ENCODE measurements around the gene P2RY2.
"Not testable (repeated sequence)": the region's sequence is repeated elsewhere in the genome, so short reads cannot be mapped to it uniquely, and the experiment has no call there.

P2RY2 gene

DNA sequence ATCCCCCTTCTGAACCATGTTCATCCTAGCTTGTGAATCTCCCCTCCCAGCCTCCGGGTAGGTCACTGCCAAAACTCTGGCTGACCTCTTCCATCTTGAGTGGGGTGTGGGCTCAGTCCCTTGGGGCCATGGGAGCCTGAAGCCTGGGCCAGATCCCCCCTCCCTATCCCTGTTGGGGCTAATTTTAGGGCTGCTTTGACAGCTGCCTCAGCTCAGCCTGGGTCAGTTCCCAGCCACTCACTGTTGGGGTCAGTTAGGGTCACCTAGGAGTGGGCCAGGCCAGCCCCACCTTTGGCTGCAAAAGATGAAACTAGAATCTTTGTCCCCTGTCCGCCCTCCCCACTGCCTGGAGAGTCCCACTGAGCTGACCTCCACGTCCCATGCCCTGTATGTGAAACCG, 29.8 kb upstream of the P2RY2 start:
- no peak for DNase-seq (ENCODE audit: low spot score)

DNA sequence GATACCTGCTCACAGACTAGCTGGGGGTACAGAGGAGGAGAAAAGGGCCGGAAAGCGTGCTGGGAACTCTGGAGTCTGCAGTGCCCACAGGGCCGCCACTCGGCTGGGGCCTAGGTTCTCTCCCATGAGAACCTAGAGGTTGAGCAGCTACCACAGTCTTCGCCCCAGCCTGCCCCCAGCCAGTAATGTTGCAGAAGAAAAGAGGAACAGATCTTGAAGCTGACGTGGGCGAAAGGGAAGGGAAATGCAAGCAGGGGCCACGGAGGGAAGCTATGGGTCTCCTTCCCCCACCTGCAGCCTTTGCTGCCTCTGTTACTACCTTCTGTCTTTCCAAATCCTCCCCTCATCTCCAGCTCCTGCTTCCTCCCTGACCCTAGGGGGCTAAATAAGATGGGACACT, 28.8 kb upstream of the P2RY2 start:
- no peak for DNase-seq (ENCODE audit: low spot score)

- DNase-seq (ENCODE audit: low spot score) = no peak
Measured at GRCh38 chr11:73189723-73190556, 28.1 kb upstream of the P2RY2 start.

DNA sequence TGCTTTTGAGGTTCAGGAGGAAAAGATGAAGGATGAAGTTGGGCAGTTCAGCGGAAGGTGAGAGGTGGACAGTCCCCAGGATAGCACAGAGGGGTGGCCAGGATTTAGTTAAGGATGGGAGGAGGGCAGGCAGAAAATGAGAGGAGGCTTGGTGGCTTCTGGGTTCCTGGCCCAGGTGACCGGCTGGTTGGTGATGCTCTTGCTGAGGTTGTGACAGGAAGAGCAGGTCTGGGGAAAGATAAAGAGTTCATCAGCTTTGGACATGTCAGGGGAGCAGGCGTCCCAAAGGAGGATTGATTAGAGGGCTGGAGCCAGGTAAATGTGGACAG, 27.6 kb upstream of the P2RY2 start:
- DNase-seq (ENCODE audit: low spot score) = no peak

DNA sequence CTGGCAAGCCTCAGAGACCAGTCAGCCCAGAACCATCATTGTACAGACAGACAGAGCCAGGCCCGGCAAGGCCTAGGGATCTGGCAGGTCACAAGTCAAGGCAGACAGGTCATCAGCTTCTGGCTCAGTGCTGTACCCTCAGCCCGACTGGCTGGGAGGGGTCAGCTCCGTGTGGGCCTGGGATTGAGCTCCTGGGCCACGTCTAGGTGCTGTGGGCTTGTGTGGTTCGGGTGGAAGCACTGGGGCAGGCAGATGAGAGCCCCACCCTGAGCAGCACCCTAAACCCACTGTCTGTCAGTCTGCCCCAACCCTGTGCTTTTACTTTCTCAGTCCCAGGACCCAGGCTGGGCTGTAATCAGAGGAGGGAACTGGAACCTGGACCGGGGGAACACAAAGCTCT, 26.9 kb upstream of the P2RY2 start:
- DNase-seq (ENCODE audit: low spot score) = no peak

DNA sequence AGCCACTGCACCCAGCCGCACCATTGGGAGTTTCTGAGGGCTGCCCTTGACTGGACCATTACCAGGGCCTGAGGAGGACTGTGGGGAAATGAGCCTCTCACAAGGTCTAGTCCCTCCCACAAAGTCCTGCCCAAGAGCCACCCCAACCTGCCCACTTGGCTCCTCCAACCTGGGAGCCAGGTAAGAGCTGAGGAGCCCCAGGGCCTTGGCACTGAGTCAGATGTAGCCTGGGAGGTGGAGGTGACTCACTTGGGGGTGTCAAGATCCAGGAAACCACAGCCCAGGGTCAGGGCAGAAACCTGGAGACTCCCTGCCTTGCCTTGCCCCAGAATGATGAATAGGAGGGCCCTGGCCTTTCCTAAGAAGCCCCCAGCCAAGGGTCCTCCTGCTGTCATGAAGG, 25.8 kb upstream of the P2RY2 start:
- no peak for DNase-seq (ENCODE audit: low spot score)

GRCh38 chr11:73193251-73194033, 24.6 kb upstream of the P2RY2 start:
- no peak for DNase-seq (ENCODE audit: low spot score)

DNA sequence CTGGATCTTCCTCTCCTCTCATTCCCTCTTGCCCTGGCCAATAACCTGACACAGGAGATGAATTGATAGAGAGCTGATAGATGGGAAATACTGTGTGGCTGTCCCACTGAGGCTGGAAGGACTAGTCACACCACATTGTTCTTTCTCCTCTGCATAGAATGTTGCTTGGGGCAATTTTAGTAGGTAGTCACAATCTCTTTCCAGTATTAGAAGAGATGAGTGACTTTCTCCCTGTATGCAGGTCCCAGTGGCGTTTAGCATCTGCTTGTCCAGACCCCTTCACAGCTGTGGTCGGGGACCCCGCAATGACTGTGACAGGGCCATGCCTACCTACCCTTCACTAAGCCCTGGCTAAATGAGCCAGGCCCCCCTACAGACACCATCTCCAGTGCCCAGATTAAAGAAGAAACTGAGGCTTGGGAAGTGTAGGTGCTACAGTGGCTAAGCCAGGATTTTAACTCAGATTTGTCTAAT, 24.0 kb upstream of the P2RY2 start:
- DNase-seq (ENCODE audit: low spot score) = no peak

GRCh38 chr11:73194593-73194992, 23.5 kb upstream of the P2RY2 start:
- no peak for DNase-seq (ENCODE audit: low spot score)

GRCh38 chr11:73195191-73196007, 22.7 kb upstream of the P2RY2 start:
- DNase-seq (ENCODE audit: low spot score) = no peak

GRCh38 chr11:73196576-73196975, 21.5 kb upstream of the P2RY2 start:
- no peak for DNase-seq (ENCODE audit: low spot score)

- no peak for DNase-seq (ENCODE audit: low spot score)
Measured at GRCh38 chr11:73197348-73197747, 20.7 kb upstream of the P2RY2 start.

GRCh38 chr11:73197787-73198186, 20.3 kb upstream of the P2RY2 start:
- DNase-seq (ENCODE audit: low spot score) = not testable (repeated sequence)

GRCh38 chr11:73198677-73199076, 19.4 kb upstream of the P2RY2 start:
- DNase-seq (ENCODE audit: low spot score) = no peak

DNA sequence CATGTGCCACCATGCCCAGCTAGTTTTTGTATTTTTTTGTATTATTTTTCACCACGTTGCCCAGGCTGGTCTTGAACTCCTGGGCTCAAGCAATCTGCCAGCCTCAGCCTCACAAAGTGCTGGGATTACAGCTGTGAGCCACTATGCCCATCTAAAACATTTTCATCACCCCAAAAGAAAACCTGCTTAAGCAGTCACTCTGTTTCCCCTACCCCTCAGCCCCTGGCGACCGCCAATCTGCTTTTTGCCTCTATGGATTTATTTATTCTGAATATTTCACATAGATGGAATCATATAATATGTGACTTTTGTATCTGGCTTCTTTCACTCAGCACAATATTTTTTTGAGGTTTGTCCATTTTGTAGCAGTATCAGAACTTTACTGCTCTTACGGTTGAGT, 18.6 kb upstream of the P2RY2 start:
- DNase-seq (ENCODE audit: low spot score) = no peak

GRCh38 chr11:73200256-73200655, 17.8 kb upstream of the P2RY2 start:
- DNase-seq (ENCODE audit: low spot score) = no peak

GRCh38 chr11:73201249-73201648, 16.8 kb upstream of the P2RY2 start:
- DNase-seq (ENCODE audit: low spot score) = no peak

DNA sequence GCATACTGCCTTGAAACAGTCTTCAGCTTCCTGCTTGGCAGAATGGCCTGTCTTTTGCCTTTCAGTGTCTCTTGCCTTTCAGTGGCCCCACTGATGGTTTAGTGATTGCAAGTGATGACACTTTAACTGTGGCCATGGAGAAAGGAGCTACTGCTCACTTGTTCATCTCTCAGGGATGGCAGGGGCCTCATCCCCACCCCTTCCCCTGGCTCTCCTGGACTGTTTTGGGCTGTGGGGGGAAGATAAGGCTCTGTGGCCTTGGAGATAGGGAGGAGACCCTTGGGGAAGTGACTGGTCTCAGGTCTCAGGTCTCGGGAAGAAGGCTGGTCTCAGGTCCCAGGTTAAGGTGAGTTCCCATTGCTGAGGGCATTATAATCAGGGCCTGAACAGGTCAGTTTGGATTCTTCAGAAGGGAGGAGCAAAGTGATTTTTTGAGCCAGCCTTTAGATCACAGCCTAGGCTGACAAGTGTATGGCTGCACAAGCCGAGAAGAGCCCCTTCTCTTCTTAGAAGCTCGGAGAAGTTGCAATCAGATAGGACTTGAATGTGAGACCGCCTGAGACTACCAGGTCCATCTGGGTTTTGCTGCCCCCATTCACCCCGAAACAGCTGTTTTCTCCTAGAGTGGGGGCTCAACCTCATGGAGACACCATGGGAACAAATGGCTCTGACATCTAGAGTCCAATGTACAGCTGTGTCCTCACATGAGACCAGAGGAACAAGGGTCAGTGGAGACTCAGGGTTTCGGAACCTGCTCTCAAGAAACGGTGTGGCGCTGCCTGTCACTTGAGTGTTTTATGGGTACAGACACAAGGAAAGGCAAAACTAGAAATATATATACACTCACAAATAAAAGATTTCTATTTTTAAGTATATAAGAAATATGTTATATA, 15.9 kb upstream of the P2RY2 start:
- no peak for DNase-seq (ENCODE audit: low spot score)

DNA sequence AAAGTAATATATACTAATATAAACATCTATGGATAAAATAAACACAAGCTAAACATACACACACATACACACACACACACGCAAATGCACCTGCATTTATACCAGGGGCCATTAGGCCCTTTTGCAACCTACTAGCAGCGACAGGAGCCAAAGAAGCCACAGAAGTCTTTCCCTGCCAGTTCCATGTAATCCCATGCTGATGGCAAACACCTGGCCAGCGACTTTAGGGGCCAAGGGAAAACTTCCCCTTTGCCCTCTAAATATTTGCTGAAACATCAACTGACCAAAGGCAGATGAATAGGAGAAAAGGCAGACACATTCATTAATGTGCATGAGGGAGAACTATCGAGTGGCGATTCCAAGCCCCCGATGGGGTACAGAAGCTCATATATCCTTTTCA, 14.8 kb upstream of the P2RY2 start:
- no peak for DNase-seq (ENCODE audit: low spot score)

DNA sequence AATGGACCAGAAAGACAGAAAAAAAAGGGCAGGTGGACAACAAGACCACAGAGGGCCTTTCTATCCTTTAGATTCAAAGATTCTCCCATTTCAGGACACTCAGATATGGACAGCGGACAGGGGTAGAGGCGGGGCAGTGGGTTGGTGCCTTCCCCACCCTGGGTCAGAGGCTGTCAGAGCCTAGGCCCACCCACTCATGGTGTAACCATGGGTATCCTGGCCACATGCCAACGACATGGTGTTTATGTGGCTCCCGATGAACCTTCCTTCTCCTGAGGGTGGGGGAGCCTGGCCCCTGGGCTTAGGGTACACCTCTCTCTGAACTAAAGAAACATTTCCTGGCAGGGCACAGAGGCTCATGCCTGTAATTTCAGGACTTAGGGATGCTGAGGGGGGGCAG, 14.3 kb upstream of the P2RY2 start:
- DNase-seq (ENCODE audit: low spot score) = no peak

- no peak for DNase-seq (ENCODE audit: low spot score)
Measured at GRCh38 chr11:73204711-73205121, 13.4 kb upstream of the P2RY2 start.

Data from hepatic stellate cell (primary cell).